Sigmoid colon (tissue), 7 donors: ENCODE results near the gene PDGFA. TPM values are rescaled to one million over a fixed set of nuclear protein-coding genes. Genes with fewer than 3 reads are reported as not detected.

Experiments used
- DNase-seq: peaks from one replicate; pipeline ENCODE4 v3.0.0-alpha.2; 2019
- H3K27ac ChIP-seq, 4 donors: fragments of 200-600 bp; sonication (generic); one replicate each; pipeline ENCODE4 v1.5.1; 2016 to 2019; ENCODE audit warnings: mild to moderate bottlenecking in 1 of 4
- H3K27me3 ChIP-seq, 3 donors: fragments of 200-600 bp; sonication (generic); one replicate each; pipeline ENCODE4 v1.5.1; 2019; ENCODE audit warnings: mild to moderate bottlenecking in 1 of 3
- H3K36me3 ChIP-seq, 4 donors: fragments of 200-600 bp; sonication (generic); one replicate each; pipeline ENCODE4 v1.5.1; 2016 to 2019
- H3K4me1 ChIP-seq, 4 donors: fragments of 200-600 bp; sonication (generic); one replicate each; pipeline ENCODE4 v1.5.1; 2017 to 2019
- H3K4me3 ChIP-seq, 4 donors: fragments of 200-600 bp; sonication (generic); one replicate each; pipeline ENCODE4 v1.5.1; 2017 to 2019; ENCODE audit warnings: mild to moderate bottlenecking in 2 of 4, moderate library complexity in 1 of 4
- H3K9me3 ChIP-seq, 4 donors: fragments of 200-600 bp in 3 of 4; sonication (generic) in 3 of 4; one replicate each; pipeline versions ENCODE4 v1.5.1 to v1.6.1; 2013 to 2019
- EP300 ChIP-seq, 4 donors: sonication (generic); formaldehyde crosslinking; IDR thresholded peaks; one replicate each; pipeline ENCODE4 v1.6.1; 2017; ENCODE audit warnings: antibody characterized with exemption in 4 of 4
- POLR2A ChIP-seq, 2 donors: fragments of 450-650 bp; IDR thresholded peaks; one replicate each; pipeline ENCODE4 v1.6.1; 2016; ENCODE audit warnings: antibody characterized with exemption in 2 of 2, mild to moderate bottlenecking in 2 of 2, moderate library complexity in 2 of 2
- POLR2AphosphoS5 ChIP-seq, 4 donors: sonication (generic); formaldehyde crosslinking; IDR thresholded peaks; one replicate each; pipeline ENCODE4 v1.6.1; 2017; ENCODE audit warnings: antibody characterized with exemption in 4 of 4
- WGBS, 2 donors: extraction: QIAGEN DNeasy Blood & Tissue Kit; methylation state at CpG; one replicate each; pipeline ENCODE4 v1.1.7; 2013; 5-methylcytosine and 5-hydroxymethylcytosine counted together
- intact Hi-C: fragments of 100-400 bp; cut with DNase I; formaldehyde crosslinking; loops from one replicate; pipeline ENCODE4 v1.15.1; 2023
- polyA plus RNA-seq, 3 donors: library from polyadenylated mRNA; stranded (reverse); fragments of 200-250 nt; gene quantifications; one replicate each; pipeline ENCODE4 v1.2.3, GENCODE V29; 2013
- total RNA-seq, 4 donors: library from RNA; depleted of rRNA; stranded (reverse); fragments of >200 nt; gene quantifications; one replicate each; pipeline ENCODE4 v1.1.0, GENCODE V29; 2016
- TF ChIP-seq, protein P1 (sequence below), 4 experiments: fragments of 450-650 bp in 3 of 4; fragments of 200-600 bp in 1 of 4; IDR thresholded peaks; one replicate each; pipeline ENCODE4 v1.5.1; 2016 to 2019; ENCODE audit warnings: antibody characterized with exemption in 4 of 4, mild to moderate bottlenecking in 3 of 4, moderate library complexity in 2 of 4
- donor health status: healthy with polysubstance abuse.
- donor health status: Bipolar disorder and iron deficiency.
- donor health status: healthy.

PDGFA gene
- total RNA-seq (10 to 100 TPM; 33.9 to 38.5 (median 36.9) TPM), polyA plus RNA-seq (10 to 100 TPM; 19.7 to 21.6 (median 20.0) TPM)

DNA sequence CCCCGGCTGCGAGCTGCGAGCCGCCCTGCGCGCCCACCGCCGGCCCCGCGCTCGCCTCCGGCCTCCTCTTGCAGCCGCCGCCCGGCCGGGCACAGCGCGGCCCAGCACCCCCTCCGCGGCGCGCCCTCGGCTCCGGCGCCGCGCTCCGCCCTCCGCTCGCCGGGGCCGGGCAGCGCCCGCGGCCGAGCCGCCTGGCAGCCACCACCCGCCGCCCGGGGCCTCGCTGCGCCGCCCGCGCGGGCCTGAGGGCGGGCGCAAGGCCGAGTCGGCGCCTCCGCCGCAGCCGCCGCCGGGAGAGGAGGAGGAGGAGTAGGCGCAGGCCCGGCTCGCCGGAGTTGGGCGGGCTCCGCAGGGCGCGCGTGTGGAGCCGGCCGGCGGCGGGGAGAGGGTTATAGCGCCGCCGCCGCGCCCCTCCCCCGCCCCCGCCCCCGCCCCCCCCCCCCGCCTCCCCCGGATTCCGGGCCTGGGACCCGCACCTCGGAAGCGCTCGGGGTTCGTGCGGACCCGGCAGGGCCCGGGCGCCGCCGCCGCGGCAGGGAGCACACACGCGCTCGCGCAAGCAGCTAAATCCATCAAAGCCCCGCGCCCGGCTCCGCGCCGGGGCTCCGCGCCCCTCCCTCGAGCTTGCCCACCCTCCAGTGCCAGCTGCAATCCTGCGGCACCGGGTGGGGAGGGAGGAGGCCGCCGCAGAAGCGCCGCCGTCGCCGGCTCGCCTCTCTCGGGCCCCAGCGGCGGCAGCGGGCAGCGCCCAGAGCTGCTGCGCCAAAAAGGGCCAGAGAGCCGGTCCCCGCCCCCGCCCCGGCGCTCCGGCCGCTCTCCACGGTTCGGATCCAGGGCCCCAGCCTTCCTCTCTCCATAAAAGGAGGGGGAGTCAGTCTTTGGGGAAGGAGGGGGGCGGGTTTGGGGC, at the start of gene PDGFA:
Gene PDGFA (minus strand): TSS at position 363 of the 907 bp plus-strand sequence. CDS start 845 bp downstream, outside the sequence.
- Histone ChIP-seq H3K27ac (peak within 1 kb of the TSS; percentile 89 to 97 (median 94)), H3K9me3 (no peaks in the 10 kb centered on the region), H3K4me3 (peak within 1 kb of the TSS; percentile 68 to 87 (median 69)), H3K27me3 (peaks cover 0 to 25% (median 4%) of the 10 kb centered on the region in 3 donors), H3K36me3 (no peaks in the 10 kb centered on the region), H3K4me1 (peaks cover 0 to 63% (median 54%) of the 10 kb centered on the region in 4 donors)
- TF ChIP-seq, protein P1, sequence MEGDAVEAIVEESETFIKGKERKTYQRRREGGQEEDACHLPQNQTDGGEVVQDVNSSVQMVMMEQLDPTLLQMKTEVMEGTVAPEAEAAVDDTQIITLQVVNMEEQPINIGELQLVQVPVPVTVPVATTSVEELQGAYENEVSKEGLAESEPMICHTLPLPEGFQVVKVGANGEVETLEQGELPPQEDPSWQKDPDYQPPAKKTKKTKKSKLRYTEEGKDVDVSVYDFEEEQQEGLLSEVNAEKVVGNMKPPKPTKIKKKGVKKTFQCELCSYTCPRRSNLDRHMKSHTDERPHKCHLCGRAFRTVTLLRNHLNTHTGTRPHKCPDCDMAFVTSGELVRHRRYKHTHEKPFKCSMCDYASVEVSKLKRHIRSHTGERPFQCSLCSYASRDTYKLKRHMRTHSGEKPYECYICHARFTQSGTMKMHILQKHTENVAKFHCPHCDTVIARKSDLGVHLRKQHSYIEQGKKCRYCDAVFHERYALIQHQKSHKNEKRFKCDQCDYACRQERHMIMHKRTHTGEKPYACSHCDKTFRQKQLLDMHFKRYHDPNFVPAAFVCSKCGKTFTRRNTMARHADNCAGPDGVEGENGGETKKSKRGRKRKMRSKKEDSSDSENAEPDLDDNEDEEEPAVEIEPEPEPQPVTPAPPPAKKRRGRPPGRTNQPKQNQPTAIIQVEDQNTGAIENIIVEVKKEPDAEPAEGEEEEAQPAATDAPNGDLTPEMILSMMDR (IDR thresholded peaks at IDR 0.05): peak in 2 of 4 experiments; percentile 40 to 51
- TF ChIP-seq POLR2AphosphoS5 (IDR thresholded peaks at IDR 0.05) (peak; percentile 40 to 80 (median 62)), POLR2A (IDR thresholded peaks at IDR 0.05) (no peak), EP300 (IDR thresholded peaks at IDR 0.05) (no peak)
- intact Hi-C loops: loop anchor here (5.0 to 10.0 kb wide), 5 partner anchors 148 to 1015 kb away; partner anchors contain the start of genes GET4 and MAFK
- DNase-seq: peak; percentile 80
- WGBS, 2 donors: 0 to 1% methylated on average over 123 to 132 of the region's 132 CpGs

DNA sequence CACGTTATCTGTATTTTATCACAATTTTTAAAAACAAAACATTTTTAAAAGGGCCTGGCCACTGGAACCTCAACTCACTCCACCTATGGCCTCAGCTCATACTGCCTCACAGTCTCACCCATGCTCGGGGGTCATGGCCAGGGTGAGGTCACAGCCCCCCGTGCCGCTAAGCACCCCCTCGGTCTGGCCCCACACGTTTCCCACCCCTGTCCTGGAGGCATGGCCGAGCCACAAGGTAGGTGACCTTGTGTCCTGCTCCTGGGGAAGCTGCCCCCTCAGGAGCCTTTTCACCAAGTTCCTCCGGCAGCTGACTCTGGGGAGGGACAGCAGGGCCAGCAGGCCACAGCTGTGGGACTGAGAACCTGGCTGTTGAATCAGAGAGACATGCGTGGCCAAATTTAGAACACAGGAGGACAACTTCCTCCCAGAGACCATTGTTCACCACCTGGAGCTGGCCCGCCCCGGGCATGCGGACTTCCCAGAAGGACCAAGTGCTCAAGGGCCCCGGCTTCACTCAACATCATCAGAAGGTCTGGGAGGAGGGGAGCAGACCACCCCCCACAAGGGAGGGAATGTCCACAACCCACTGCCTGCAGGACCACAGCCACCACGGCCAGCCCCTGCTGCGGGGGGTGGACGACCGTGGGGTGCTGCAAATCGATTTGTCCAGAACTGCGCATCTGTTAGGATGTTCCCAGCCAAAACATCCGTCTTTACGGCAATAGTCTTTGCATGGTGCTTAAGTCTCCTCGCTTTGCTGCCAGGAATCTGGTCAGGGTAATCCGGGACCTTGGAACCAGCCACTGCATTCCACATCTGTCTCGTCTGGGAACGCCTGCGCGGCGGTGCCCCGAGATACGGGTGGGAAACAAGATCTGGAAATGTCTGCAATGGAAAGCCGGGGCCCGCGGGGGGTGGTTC, 48.6 kb upstream of the PDGFA start:
- Histone ChIP-seq H3K36me3 (no peaks in the 10 kb centered on the region), H3K4me1 (peaks cover 0 to 8% (median 0%) of the 10 kb centered on the region in 4 donors), H3K27me3 (no peaks in the 10 kb centered on the region), H3K27ac (no peak overlapping the region), H3K4me3 (no peak overlapping the region), H3K9me3 (no peaks in the 10 kb centered on the region)
- intact Hi-C loops: no loop called here
- WGBS, 2 donors: 81 to 90% methylated on average over 33 of the region's 33 CpGs
- TF ChIP-seq, protein P1 (IDR thresholded peaks at IDR 0.05): no peak
- TF ChIP-seq EP300 (IDR thresholded peaks at IDR 0.05) (no peak), POLR2AphosphoS5 (IDR thresholded peaks at IDR 0.05) (no peak), POLR2A (IDR thresholded peaks at IDR 0.05) (no peak)
- no peak for DNase-seq

DNA sequence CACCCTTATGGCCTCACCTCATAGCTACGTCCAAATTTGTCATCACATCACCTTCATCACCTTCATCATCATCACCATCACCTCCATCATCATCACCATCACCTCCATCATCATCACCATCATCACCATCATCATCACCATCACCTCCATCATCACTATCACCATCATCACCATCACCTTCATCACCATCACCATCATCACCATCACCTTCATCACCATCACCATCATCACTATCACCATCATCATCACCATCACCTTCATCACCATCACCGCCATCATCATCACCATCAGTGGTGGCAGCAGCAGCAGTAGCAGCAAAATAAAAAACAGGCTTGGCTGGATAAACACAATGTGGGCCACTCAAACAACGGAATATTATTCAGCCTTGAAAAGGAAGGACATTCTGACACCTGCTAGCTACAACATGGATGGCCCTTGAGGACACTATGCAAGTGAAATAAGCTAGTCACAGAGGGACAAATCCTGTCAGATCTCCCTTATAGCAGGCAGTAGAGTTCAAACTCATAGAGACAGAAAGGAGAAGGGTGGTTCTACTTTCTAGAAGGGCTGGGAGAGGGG, 47.7 kb upstream of the PDGFA start:
- no peak for TF ChIP-seq EP300 (IDR thresholded peaks at IDR 0.05)
- Histone ChIP-seq H3K9me3 (no peaks in the 10 kb centered on the region), H3K27me3 (no peaks in the 10 kb centered on the region), H3K4me3 (no peak overlapping the region), H3K36me3 (no peaks in the 10 kb centered on the region), H3K4me1 (peaks cover 0 to 8% (median 0%) of the 10 kb centered on the region in 4 donors), H3K27ac (no peak overlapping the region)
- intact Hi-C loops: no loop called here
- no peak for DNase-seq
- WGBS, 2 donors: 95 to 97% methylated on average over 2 of the region's 3 CpGs

DNA sequence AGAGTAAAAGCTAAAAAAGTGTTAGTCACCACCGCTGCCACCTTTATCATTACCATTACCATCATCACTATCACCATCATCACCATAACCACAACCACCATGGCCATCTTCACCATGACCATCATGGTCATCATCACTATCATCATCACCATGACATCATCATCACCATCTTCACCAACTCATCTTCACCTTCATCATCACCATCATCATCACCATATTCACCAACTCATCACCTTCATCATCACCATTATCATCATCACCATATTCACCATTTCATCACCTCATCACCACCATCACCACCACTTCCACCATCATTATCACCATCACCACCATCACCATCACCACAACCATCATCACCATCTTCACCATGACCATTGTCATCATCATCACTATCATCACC, 46.5 kb upstream of the PDGFA start:
- no peak for DNase-seq
- no peaks in the 10 kb centered on the region for H3K27me3 ChIP-seq
- TF ChIP-seq POLR2A (IDR thresholded peaks at IDR 0.05) (no peak), EP300 (IDR thresholded peaks at IDR 0.05) (no peak), POLR2AphosphoS5 (IDR thresholded peaks at IDR 0.05) (no peak)
- TF ChIP-seq, protein P1 (IDR thresholded peaks at IDR 0.05): no peak
- intact Hi-C loops: no loop called here
- H3K4me1 ChIP-seq: peaks cover 0 to 8% (median 0%) of the 10 kb centered on the region in 4 donors
- no peaks in the 10 kb centered on the region for H3K36me3 ChIP-seq
- H3K4me3 ChIP-seq: no peak overlapping the region
- WGBS, 2 donors: 97 to 100% methylated on average over 1 of the region's 1 CpG
- H3K9me3 ChIP-seq: no peaks in the 10 kb centered on the region
- no peak overlapping the region for H3K27ac ChIP-seq
